ENCODE data around the gene AMER3. TPM values are rescaled to one million over a fixed set of nuclear protein-coding genes. Genes with fewer than 3 reads are reported as not detected.

Gene AMER3
- polyA plus RNA-seq, 1 of the 3 experiments (the other 2 are of a cell fraction) = under 0.01 TPM

GRCh38 chr2:130765464-130765863, 10.1 kb downstream of the AMER3 start (continued):
- TF ChIP-seq CTCF (IDR thresholded peaks at IDR 0.05) (no peak), REST (IDR thresholded peaks at IDR 0.05; ENCODE audit: low read depth, low read length) (no peak), SMC3 (IDR thresholded peaks at IDR 0.05; ENCODE audit: low read depth, low read length) (no peak)

GRCh38 chr2:130766037-130766436, 10.7 kb downstream of the AMER3 start:
- no peaks in the 10 kb centered on the region for H4K20me1 ChIP-seq (ENCODE audit: insufficient read depth)
- no peak overlapping the region for H3K4me3 ChIP-seq (ENCODE audit: low read depth in 2 of 2, low read length in 1 of 2)
- TF ChIP-seq FOSL2 (IDR thresholded peaks at IDR 0.05; ENCODE audit: borderline replicate concordance, low read depth) (no peak), GATA2 (CRISPR knock-in tag; IDR thresholded peaks at IDR 0.05) (no peak), EZH2phosphoT487 (IDR thresholded peaks at IDR 0.05; ENCODE audit: borderline replicate concordance, low read depth) (no peak), POLR2AphosphoS5 (IDR thresholded peaks at IDR 0.05; ENCODE audit: low read depth, low read length) (no peak)
- H3K27ac ChIP-seq (ENCODE audit: low read depth in 2 of 2, low read length in 1 of 2) = no peak overlapping the region
- 44% methylated on average over 7 of the region's 7 CpGs for WGBS (ENCODE audit: low lambda C conversion rate)
- H3K4me2 ChIP-seq = no peak overlapping the region
- H3K36me3 ChIP-seq (replicated peaks in 1 of 2; ENCODE audit: control insufficient read depth in 1 of 2, insufficient read depth in 2 of 2, low read length in 1 of 2) = no peaks in the 10 kb centered on the region
- POLR2A ChIA-PET = interaction anchor here (0.6 kb wide), 1 partner anchor 295 kb away, joined by 5 read pairs; no protein-coding TSS in a partner anchor
- CTCF ChIA-PET = interaction anchor here (0.7 to 5.0 kb wide), 2 partner anchors 19 to 32 kb away, joined by 3 to 22 read pairs; no protein-coding TSS in a partner anchor
- peaks cover 0 to 14% of the 10 kb centered on the region in 2 experiments; a peak in 1 of 4 replicates for H3K4me1 ChIP-seq (ENCODE audit: control insufficient read depth in 1 of 2, insufficient read depth in 2 of 2, low read depth in 1 of 2, low read length in 1 of 2)
- no peaks in the 10 kb centered on the region for H3K27me3 ChIP-seq (ENCODE audit: insufficient read depth)
- H3F3A ChIP-seq (replicated peaks; ENCODE audit: insufficient read depth) = no peaks in the 10 kb centered on the region
- no peak for DNase-seq
- no peaks in the 10 kb centered on the region for H3K79me2 ChIP-seq (ENCODE audit: insufficient read depth)
- H3K9me2 ChIP-seq = no peaks in the 10 kb centered on the region
- no peak overlapping the region for H3K9ac ChIP-seq
- no peak overlapping the region for H2AFZ ChIP-seq (ENCODE audit: low read depth)
- no peaks in the 10 kb centered on the region for H3K9me3 ChIP-seq

Data from SK-N-SH (cell line).